Caki2 (cell line): Measurements from ENCODE around the gene SLC32A1. TPM values are rescaled to one million over a fixed set of nuclear protein-coding genes. Genes with fewer than 3 reads are reported as not detected.

Source experiments
- DNase-seq: peaks from one replicate; pipeline ENCODE4 v3.0.0-alpha.2; 2015; ENCODE audit warnings: low read depth
- in situ Hi-C: cut with HindIII; loops from 2 replicates; pipeline ENCODE4 v1.10.0; 2016; ENCODE audit warnings: low sequenced_read_pairs, low pct_unique_long_range_greater_than_20kb, mixed read lengths
- total RNA-seq: library from RNA; depleted of rRNA; stranded (reverse); fragments of >200 nt; shearing (Covaris generic); gene quantifications from 2 replicates; pipeline ENCODE4 v1.2.3, GENCODE V29; 2014; ENCODE audit warnings: low replicate concordance

SLC32A1 gene
- total RNA-seq, 1 experiment from 2014 or later, result not detected

DNA sequence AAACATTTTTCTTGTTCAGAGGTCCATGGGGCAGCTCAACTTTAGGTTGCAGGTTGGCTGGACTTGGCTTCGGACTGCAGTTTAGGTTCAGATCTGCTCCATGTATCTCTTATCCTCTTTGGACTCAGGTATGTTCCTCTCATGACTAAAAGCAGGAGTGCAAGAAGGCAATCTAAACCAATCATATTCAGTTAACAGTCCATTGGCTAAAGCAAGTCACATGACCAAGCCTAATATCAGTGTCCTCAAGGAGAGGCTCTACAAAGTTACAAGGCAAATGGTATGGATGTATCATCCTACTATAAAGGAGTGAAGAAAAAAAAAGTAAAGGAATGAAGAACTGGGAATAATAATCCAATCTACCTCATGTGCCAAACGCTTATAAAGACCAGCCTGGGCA lies 21.5 kb downstream of the SLC32A1 start:
- in situ Hi-C loops, result no loop called here
- peak; percentile 12 for DNase-seq

- in situ Hi-C loops, result no loop called here
- DNase-seq, result no peak
These were observed 23.3 kb downstream of the SLC32A1 start for GRCh38 chr20:38747495-38748096.

GRCh38 chr20:38748097-38748860 lies 24.0 kb downstream of the SLC32A1 start, which contains the start of gene ACTR5:
TSS of gene ACTR5 (plus strand) at chr20:38748460. CDS start at chr20:38748479, 19 bp downstream.
- in situ Hi-C loops, result no loop called here
- peak; percentile 95 for DNase-seq

GRCh38 chr20:38748861-38749149 lies 24.5 kb downstream of the SLC32A1 start:
- no peak for DNase-seq
- in situ Hi-C loops, result no loop called here

DNA sequence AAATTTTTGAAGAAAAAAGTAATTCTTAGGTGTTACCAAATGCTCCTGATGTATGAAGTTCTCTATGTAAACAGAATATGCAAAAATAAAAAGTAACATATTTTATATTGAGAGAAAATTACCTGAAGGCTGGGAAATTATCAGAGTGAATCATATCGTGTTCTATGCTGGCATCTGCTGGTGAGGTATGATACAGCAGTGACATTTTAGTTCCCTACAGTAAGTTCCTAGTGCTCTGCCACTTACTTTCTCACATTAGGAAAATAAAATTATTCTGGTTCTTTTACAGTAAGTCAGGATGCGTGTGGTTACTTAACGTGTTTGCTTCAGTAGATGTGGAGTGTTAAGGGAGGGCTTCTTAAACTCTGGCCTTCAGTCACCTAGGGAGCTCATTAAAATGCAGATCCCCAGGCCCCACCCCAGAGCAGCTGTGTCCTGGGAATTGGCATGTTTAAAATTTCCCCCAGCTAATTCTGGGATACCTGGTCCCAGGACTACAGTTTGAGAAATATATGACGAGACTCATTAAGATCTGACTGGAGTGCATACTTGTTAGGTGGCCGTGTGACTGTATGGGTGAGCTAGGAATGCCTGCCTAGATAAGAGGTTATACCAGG lies 27.2 kb downstream of the SLC32A1 start:
- in situ Hi-C loops, result no loop called here
- peak; percentile 31 for DNase-seq

DNA sequence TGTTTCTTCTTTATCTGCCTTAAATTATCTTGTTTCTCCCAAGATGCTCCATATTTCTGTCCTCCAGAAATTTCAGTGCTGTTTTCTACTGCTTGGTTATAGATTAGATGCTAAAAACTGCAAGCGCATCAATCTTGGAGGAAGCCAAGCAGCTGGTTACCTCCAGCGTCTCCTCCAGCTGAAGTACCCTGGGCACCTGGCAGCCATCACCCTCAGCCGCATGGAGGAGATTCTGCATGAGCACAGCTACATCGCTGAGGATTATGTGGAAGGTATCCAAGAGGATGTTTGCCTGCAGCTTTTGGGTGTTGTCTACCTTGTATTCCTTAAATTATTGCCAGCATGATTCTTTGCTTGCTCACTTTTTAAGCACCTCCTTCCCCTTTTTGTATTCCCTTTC lies 27.7 kb downstream of the SLC32A1 start:
- DNase-seq, result no peak
- in situ Hi-C loops, result no loop called here

- in situ Hi-C loops, result no loop called here
- no peak for DNase-seq
These were observed 30.6 kb downstream of the SLC32A1 start for GRCh38 chr20:38754924-38755323.

GRCh38 chr20:38755324-38755910 lies 31.1 kb downstream of the SLC32A1 start:
- in situ Hi-C loops, result no loop called here
- DNase-seq, result no peak

- DNase-seq, result no peak
- in situ Hi-C loops, result no loop called here
These were observed 33.0 kb downstream of the SLC32A1 start for GRCh38 chr20:38757145-38757775.

- in situ Hi-C loops, result no loop called here
- no peak for DNase-seq
These were observed 34.8 kb downstream of the SLC32A1 start for GRCh38 chr20:38759106-38759505.

- no peak for DNase-seq
- in situ Hi-C loops, result no loop called here
These were observed 36.7 kb downstream of the SLC32A1 start for GRCh38 chr20:38760978-38761377.

- DNase-seq, result no peak
- in situ Hi-C loops, result no loop called here
These were observed 37.9 kb downstream of the SLC32A1 start for GRCh38 chr20:38762174-38762573.

- DNase-seq, result no peak
- in situ Hi-C loops, result no loop called here
These were observed 39.3 kb downstream of the SLC32A1 start for GRCh38 chr20:38763616-38764015.

GRCh38 chr20:38764567-38765318 lies 40.5 kb downstream of the SLC32A1 start:
- in situ Hi-C loops, result no loop called here
- peak; percentile 87 for DNase-seq

- in situ Hi-C loops, result no loop called here
These were observed 41.8 kb downstream of the SLC32A1 start for GRCh38 chr20:38766071-38766470.

GRCh38 chr20:38769376-38770295 lies 45.4 kb downstream of the SLC32A1 start:
- DNase-seq, result no peak
- in situ Hi-C loops, result no loop called here

More at GRCh38 chr20:38766071-38766470, 41.8 kb downstream of the SLC32A1 start:
- DNase-seq, result no peak

DNA sequence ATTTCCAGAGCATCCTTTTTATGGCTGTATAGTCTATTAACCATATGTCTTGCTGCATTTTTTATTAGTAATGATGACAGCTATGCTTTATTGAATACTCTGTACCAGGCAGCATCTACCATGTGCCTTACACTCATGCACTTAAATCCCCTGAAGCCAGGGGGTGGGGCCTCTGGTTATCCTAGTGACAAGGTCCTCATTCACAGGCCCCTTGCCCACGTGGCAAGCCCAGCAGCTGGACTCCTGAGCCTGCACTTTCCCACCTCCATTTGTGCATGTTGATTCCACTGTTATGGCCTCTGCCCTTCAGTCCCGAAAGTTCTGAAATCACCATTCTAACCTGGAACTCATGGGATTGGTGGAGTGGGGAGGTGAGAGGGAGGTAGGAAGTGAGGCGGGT lies 46.3 kb downstream of the SLC32A1 start:
- in situ Hi-C loops, result no loop called here
- DNase-seq, result no peak
